ENCODE data around the gene RIC8A.

RIC8A gene

DNA sequence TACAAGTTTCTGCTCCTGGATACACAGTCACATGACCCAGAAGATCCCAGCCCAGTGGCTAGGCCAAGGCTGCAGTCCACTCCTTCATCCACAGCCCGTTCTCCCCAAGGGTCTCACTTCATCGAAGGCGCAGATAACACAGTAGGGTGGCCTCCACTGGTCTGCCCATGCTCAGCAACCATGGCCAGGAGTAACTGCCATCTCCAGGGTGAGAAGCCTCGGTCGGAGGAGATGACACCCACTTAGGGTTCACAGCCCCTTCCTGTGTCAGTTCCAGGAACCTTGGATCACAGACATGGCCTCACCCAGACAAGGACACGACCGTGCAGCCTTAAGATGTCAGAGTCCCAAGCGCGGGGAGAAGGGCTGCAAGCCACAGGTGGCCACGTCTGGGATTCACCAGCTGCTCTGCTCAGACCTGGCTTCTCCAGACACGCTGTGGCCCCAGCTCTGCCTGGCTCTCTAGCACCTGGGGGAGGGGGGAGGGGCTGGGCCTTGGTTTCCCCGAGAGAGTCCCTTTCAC is 2.9 kb upstream of the RIC8A start:
- no peak for DNase-seq (ENCODE audit: low read depth in 2 of 2)

DNA sequence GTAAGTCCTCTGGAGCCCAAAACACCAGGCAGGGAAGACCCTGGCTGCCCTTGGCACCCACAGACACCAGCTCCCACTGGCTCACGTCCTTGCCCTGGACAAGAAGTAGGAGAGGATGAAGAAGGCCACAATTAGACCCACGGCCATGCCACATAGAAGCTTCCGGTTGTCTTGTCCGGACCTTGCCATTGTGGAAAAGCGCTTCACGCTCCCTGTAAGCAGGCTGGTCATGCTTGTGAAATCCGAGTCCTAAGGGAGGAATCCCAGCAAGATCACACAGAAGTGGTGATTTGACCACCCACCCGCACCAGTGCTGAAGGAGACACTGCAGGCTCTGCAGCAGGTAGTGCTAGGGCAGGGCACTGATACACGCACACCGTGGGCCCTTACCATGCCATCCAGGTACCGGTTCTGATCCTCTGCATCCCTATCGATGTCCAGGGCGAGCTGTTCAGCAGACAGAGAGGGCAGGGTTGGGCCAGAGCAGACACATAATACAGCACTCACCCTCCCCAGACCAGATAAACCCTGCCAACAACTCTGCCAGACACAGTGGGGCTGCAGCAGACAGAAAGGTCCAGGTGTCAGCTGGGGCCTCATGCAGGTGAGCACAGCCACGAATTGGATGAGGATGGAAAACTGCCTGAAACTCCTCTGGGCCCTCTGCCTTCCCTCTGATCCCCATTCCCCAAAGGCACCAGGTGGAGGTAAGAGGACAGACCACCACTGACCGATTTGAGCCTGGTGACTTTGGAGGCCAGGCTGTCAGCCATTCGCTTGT is 2.1 kb upstream of the RIC8A start:
- no peak for DNase-seq (ENCODE audit: low read depth in 2 of 2)

- DNase-seq (ENCODE audit: low read depth in 2 of 2) = no peak
These were observed 1.5 kb upstream of the RIC8A start for GRCh38 chr11:206002-206384.

DNA sequence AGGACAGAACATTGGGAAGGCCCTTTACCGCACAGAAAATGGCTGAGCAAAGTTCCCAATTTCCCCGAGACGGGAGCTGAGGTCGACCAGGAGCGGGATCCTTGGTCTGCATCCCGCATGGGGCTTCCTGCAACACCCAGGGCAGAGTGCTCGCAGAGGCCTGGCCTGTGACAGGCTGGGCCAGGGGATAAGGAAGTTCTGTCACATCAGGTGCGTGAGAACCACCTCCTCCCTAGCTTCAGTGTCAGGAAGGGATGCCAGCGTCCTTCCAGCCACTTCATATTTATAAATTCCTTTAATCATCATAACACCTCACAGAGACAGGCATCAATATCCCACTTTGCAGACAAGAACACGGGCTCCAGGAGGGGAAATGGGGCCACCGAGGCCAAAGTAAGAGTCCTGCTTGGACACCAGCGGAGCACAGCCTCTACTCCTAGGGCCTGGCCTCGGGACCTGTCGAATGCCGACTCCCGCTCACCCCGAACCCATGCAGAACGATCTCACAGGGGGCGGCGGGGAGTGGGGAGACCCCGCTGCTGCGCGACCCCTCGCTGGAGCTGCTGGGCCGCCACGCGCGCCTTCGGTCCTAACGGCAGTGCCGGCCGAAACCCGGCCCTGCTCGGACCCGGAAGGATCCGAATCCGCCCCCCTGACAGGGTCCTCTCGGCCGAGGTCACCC is 841 bp upstream of the RIC8A start:
- DNase-seq (ENCODE audit: low read depth in 2 of 2) = no peak

GRCh38 chr11:207863-208180 is 314 bp downstream of the RIC8A start:
- DNase-seq (ENCODE audit: low read depth in 2 of 2) = no peak

DNA sequence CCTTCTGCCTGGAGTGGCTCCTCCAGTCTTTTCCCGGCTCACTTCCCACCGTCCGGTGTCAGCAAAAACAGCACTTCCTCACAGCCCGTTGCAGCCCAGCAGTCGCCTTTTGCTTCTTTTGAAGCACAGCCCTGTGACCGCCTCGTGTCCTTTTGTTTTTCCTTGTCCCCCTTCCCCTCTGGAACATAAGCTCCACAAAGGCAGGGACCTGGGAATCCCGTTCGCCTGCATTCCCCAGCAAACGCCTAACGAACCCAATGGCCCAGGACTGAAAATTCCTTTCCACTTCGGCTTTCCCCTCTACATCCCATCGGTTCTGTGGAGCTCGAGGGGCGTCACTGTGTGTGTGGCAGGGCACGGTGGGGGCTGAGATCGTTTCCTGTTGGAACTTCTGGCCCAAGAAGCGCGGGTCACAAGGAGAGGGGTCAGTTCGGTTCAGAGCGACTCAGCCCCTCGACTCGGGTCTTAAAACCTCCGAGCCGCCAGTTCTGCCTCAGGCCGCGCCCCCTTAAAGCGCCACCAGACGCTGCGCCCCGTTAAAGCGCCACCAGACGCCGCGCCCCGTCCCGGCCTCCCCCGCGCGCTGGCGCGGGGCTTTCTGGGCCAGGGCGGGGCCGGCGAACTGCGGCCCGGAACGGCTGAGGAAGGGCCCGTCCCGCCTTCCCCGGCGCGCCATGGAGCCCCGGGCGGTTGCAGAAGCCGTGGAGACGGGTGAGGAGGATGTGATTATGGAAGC is 841 bp downstream of the RIC8A start:
- DNase-seq (ENCODE audit: low read depth in 2 of 2) = peak; percentile 65 to 68

- DNase-seq (ENCODE audit: low read depth in 2 of 2) = no peak
These were observed 1.4 kb downstream of the RIC8A start for GRCh38 chr11:208917-209260.

GRCh38 chr11:209275-210121 is 2.0 kb downstream of the RIC8A start:
- no peak for DNase-seq (ENCODE audit: low read depth in 2 of 2)

GRCh38 chr11:210122-210802 is 2.8 kb downstream of the RIC8A start:
- no peak for DNase-seq (ENCODE audit: low read depth in 2 of 2)

DNA sequence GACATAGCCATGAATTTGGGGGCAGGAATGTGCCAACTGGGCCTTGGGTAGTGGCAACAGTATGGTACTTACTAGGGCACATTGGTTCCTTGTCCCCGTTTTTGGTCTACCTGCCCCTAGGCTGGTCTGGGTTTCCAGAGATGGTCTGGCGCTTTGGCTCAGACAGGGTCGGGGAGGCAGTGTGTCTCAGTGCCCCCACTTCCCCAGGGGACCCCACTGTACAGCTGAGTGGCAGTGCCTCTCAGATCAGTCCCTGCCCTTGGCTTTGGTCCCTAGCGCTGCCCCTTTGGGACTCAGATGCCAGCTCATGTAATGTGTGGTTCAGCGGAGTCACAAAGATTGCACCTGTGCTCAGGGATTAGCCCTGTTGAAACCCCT is 3.3 kb downstream of the RIC8A start:
- DNase-seq (ENCODE audit: low read depth in 2 of 2) = no peak

DNA sequence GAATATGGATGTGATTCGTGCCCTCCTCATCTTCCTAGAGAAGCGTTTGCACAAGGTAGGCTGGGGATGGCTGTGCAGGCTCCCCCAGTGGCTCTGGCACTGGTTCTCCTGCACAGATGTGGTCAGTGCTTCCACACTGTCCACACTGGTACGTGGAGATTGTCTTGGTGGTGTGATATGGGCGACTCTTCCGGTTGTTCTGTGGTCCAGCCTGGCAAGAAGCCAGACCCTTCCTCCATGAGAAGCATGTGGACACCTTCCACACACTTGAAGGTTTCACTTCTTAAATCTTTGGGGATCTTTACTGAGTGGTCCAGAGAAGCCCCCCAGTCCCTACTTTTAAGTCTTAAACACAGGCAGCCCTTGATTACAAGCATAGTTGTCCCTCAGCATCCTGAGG is 3.8 kb downstream of the RIC8A start:
- DNase-seq (ENCODE audit: low read depth in 2 of 2) = no peak

DNA sequence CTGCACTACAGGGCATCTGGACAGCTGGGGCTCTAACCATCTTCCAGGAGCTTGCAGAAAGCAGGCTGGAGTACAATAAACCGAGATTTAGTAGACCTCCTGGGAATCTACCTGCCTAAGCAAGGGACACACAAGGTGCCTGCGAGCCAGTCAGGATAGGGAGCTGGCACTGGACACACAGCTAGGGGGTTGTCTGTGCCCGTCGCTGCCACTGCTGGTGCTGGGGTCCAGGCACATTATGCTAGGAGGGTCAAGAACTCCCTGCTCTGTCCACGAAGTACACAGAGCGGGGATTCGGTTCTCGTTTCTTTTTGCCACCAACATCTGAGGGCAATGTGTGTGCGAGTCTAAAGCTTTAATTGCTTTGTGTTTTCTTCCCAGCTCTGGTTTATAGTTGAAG is 4.2 kb downstream of the RIC8A start:
- no peak for DNase-seq (ENCODE audit: low read depth in 2 of 2)

DNA sequence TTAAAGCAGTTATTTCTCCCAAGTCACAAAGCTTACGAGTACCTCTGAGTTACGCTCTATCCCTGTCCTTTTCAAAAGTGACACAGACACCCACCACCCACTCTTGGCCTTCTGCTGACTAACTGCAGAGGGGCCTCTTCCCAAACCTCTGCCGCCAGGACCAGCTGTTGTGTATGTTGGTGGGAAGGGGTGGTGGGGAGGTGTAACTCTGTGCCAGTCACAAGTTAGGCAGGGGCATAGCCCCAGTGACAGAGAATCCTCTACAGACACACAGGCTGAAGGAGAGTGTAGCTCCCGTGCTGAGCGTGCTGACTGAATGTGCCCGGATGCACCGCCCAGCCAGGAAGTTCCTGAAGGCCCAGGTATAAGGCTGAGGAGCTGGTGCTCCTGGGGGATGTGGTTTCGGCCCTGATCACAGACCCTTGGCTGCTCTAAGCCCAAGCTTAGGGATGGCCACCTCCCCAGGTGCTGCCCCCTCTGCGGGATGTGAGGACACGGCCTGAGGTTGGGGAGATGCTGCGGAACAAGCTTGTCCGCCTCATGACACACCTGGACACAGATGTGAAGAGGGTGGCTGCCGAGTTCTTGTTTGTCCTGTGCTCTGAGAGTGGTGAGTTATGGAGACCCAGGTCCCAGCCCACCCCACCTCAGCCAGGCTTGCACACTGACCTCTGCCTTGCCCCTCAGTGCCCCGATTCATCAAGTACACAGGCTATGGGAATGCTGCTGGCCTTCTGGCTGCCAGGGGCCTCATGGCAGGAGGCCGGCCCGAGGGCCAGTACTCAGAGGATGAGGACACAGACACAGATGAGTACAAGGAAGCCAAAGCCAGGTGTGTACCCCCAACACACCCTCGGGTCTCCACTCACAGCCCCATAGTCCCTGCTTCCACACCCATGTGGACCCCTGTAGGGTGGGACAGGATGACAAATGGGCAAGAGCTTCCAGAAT is 4.9 kb downstream of the RIC8A start:
- no peak for DNase-seq (ENCODE audit: low read depth in 2 of 2)

GRCh38 chr11:213111-213510 is 5.6 kb downstream of the RIC8A start:
- DNase-seq (ENCODE audit: low read depth in 2 of 2) = no peak

DNA sequence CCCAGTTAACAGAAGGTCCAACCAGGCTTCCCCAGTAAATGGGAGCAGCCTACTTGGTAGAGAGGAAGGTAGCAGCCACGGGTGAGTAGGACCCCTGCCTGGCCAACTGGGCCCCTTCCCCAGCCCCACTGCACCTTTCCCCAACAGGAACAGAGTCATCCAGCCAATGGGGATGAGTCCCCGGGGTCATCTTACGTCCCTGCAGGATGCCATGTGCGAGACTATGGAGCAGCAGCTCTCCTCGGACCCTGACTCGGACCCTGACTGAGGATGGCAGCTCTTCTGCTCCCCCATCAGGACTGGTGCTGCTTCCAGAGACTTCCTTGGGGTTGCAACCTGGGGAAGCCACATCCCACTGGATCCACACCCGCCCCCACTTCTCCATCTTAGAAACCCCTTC is 6.6 kb downstream of the RIC8A start:
- DNase-seq (ENCODE audit: low read depth in 2 of 2) = no peak

DNA sequence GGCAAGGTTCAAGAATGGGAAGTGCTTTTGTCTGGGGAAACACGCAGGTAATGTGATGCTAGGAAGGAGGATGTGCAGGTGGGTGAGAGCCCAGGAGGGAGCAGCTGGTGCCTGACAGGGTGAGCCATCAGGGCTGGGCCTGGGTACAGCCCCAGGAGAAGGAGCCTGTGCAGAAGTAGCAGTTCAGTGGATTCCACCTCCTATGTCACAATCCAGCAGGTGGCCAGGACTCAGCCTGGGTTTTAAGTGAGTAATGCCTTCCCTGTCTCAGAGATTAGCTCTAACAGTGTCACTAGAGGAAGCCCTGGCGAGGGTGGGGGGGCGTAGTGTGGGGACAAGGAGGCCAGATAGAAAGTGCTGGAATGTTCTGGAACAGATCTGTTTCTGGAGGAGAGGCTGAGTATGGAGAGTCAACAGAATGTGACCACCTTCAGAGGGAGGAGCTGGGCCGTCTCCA is 8.1 kb downstream of the RIC8A start:
- DNase-seq (ENCODE audit: low read depth in 2 of 2) = no peak

- no peak for DNase-seq (ENCODE audit: low read depth in 2 of 2)
These were observed 8.8 kb downstream of the RIC8A start for GRCh38 chr11:216081-216974.

- no peak for DNase-seq (ENCODE audit: low read depth in 2 of 2)
These were observed 10.2 kb downstream of the RIC8A start for GRCh38 chr11:217704-218103.
